Stimulated activated CD4-positive, alpha-beta T cell treated with anti-CD3 and anti-CD28 coated beads, TNF-alpha, amount 100 ng/mL, for 24 hours (primary cell): Measurements from ENCODE around the gene HIRA.
"Not testable (repeated sequence)": the region's sequence is repeated elsewhere in the genome, so short reads cannot be mapped to it uniquely, and the experiment has no call there.

Experiments
- DNase-seq, 3 experiments: peaks; one replicate each; pipeline ENCODE4 v3.0.0-alpha.2; 2020; ENCODE audit warnings: low read depth in 3 of 3

Gene HIRA

DNA sequence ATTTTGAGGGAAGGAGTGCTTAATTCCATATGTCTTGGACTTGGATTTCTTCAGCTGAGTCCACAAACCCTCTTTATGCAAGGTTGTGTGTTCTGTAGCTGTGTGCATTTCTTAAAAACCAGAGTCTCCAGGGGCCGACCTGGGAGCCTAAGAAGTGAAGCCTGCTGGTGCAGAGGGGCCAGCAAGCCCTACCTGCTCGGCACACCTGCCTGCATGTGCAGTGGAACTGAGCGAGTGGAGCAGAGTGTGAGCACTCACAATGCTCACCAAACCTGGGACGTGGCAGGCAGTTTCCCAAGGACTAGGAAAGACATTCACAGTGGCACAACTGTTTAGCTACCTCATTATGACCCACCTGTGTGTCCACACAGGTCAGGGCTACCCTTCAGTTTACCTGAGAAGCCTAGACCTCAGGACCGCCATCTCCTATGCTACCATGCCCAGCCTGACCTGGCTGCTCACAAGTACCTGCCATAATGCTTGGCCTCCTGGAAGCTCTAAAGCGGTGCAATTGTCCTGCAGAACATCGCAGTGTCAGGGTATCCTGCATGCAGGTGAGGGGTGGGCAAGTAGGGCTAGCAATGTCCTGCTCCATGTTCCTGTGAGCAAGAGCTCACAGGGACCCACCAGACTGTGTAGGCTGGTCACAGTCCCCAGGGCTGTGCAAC is 12.1 kb upstream of the HIRA start:
- DNase-seq, result no peak

- DNase-seq, result no peak
These were observed 10.6 kb upstream of the HIRA start for GRCh38 chr22:19442166-19442565.

GRCh38 chr22:19440411-19441195 is 9.1 kb upstream of the HIRA start:
- no peak for DNase-seq

GRCh38 chr22:19438298-19438697 is 6.8 kb upstream of the HIRA start:
- no peak for DNase-seq

- DNase-seq, result not testable (repeated sequence)
These were observed 5.1 kb upstream of the HIRA start for GRCh38 chr22:19436444-19437161.

DNA sequence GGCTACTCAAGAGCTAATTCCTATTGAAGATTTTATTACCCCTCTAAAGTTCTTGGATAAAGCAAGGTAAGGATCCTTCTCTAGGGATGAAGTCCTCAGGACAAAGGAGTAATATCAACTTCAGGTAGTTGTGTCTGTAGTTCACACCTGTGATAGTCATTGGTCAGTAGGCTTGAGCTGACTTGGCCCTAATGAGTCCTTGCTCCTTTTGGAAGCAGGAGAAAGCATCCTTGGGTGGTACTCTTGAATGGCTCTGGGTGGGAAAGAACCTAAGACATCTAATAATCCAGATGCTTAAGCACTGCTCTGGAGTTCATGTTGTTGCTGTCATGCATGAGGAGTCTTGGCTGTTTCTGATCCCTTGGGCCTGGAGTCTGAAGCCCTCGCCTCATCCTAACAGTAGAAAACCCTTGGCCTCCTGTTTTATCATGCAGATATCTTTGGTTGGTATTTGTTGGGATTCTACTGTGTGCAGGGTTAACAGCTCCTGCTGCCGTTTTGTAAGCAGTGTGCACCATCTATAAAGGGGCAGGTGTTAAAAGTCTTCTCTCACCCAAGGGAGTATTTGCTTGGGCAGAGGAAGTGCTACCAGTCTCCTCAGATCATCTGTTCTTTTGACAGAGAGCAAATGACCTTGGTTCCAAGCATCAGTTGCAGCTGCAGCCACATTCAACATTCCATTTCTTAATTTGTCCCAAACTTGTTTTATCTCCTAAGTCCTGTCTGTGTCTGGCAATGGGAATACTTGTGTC is 3.5 kb upstream of the HIRA start:
- DNase-seq, result no peak

GRCh38 chr22:19434401-19434800 is 2.9 kb upstream of the HIRA start:
- no peak for DNase-seq

DNA sequence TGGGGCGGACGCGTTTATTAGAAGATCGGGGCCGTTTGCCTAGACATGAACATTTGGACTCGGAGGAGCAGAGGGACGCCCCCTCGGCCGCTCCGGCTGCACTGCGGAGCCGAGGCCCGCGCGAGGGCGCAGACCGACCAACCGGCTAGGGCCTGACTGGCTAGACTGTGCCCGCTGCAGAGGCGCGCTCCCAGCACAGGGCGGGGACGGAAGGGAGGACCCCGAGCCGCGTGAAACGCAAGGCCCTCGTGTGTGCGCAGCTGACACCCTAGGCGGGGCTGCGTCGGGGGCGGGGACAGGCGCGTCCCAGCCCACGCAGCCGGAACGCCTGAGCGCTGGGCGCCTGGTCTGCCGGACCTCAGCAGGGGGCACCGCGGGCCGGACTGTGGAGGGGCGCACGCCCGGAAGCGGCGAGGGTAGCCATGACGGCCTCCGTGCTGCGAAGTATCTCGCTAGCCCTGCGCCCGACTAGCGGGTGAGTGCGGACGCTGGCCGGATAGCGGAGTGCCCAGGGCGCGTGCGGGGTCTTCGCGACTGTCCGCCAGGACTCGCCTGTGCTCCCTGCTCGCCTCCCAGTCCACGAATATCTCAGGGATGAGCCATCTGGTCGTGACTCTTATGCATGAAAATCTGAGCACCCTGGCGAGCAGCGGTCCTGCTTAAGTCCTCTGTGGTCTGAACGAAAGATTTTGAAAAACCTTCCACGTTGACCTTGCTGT is 759 bp upstream of the HIRA start, which contains the start of gene MRPL40:
MRPL40 (plus strand) TSS at position 413 of the 719 bp plus-strand sequence; CDS start at position 423, 10 bp downstream.
- DNase-seq, result peak; percentile 80 to 94 (median 88)

DNA sequence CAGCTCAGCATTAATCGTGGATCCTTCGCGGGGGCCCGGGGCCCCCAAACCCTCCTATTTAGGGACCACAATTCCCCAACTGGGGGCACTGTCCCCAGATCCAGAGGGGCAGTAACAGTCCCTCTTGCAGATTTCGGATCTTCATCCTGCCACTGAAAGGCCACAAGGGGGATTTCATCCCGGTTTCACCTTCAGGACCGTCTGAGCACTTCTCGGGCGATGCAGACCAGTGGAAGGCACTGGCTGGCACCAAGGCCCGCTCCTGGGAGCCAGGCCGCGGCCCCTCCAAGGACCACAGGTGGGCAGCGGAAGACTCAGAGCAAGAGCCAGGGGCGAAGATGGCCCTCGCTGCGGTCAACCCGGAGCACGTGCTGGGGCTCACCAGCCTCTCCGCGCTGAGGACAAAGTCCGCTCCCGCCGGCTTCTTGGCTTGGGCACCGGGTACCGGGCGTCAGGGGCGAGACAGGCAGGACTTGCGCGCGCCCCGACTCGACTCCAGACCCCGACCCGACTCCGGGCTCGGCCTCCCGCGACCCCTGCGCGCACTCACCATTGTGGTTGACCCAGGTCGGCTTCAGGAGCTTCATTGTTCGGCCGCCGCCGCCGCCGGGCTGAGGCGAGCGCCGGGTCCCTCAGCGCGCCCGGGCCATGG is 517 bp downstream of the HIRA start:
- no peak for DNase-seq

DNA sequence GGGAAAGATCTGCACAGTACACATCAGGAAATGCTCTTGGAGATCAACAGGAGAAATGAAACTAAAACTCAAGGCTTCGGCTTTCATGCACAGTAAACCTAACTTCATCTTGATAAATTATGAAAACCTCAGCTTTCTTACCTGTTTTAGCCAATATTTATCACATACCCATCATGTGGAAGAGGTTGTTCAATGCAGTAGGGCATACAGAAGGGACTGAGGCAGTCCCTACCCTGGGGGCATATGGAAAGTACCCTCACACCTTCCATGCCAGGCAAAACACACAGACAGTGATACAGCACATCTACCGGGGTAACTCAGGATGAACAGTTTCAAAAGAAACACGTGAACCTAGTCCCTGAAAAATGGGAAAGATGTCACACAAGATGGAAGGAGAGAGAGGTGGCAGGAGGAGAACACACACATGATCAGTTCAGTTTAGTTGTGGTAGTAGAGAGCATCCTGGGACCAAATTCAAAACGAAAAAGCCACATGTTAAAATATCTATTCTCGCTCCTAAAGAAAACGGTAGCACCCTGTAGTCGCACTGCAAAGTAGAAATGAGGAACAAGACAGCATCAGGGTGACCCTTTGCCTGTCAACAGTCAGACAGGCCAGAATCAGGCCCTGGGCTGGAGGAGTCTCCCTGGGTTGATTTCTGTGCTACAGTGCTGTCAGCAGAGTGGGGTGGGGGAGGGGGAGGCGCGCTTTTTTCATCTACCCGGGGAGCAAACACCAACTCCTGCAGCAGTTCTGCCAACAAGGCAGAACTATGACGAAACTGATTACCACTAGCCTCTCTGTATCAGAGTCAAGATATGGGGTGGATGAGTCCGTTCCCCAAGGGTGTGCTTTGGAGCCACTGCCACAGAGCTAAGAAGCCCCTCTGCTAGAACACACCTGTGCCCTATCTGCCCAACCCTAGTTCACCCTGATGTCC is 1.3 kb downstream of the HIRA start:
- DNase-seq, result peak in 1 of 3 experiments; percentile 44

DNA sequence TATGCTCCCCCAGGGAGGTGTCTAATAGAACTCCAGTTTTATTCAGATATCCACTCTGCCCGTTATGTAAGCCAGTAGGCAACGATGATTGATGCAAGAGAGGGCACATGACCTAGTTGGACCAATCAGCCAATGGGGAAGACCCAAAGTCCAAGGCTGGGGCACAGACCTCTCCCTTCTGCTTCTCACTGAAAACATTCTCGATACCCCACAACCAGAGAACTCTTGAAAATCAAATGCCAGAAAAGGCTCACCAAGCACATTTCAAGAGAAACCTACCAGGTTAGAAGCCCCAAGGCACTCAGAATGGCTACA is 7.4 kb downstream of the HIRA start:
- DNase-seq, result no peak

- no peak for DNase-seq
These were observed 8.9 kb downstream of the HIRA start for GRCh38 chr22:19422440-19423301.

DNA sequence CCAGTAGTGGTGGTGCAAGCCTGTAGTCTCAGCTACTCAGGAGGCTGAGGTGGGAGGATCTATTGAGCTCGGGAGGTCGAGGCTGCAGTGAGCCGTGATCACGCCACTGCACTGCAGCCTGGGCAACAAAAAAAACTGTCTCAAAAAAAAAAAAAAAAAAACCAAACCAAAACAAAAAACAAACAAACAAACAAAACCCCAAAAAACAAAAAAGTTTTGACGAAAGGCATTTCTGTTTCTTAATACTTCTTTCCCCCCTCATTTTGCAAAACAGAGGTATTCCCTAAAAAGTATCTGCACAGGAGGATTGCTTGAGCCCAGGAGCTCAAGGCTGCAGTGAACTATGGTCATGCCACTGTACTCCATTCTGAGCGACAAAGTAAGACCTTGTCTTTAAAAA is 11.2 kb downstream of the HIRA start:
- DNase-seq, result no peak

- DNase-seq, result peak in 1 of 3 experiments; percentile 39
These were observed 11.9 kb downstream of the HIRA start for GRCh38 chr22:19419464-19420178.

DNA sequence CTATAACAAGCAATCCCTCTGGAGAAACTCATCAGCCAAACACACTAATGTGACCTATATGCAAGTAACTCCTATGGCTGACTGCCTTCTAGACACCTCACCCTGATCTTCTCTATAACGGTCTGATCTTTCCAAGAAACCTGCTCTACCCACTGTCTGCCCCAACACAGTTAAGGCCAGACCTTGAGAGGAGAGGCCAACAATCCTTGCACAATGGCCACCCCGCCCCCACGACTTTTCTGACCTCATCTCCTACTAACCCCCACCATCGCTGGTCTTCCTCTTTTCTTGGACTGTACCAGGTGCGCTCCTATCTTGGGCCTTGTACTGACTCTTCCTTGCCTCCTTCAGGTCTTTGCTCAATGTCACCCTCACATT is 12.5 kb downstream of the HIRA start:
- no peak for DNase-seq

GRCh38 chr22:19412923-19413322 is 18.6 kb downstream of the HIRA start:
- DNase-seq, result no peak

GRCh38 chr22:19412478-19412877 is 19.1 kb downstream of the HIRA start:
- no peak for DNase-seq

- no peak for DNase-seq
These were observed 19.9 kb downstream of the HIRA start for GRCh38 chr22:19411690-19412045.
